ENCODE data around the gene RIC8A. TPM values are rescaled to one million over a fixed set of nuclear protein-coding genes. Genes with fewer than 3 reads are reported as not detected.

The RIC8A gene
- polyA plus RNA-seq, 2 of the 4 experiments (the other 2 are of a cell fraction), result 82.0 to 101 TPM

- TF ChIP-seq PBX3 (IDR thresholded peaks at IDR 0.05) (no peak), FOSL2 (IDR thresholded peaks at IDR 0.05) (no peak), FOSL2 (CRISPR knock-in tag; IDR thresholded peaks at IDR 0.05) (no peak), GATA3 (IDR thresholded peaks at IDR 0.05; ENCODE audit: borderline replicate concordance) (no peak), CBX8 (IDR thresholded peaks at IDR 0.05) (no peak), ELK1 (IDR thresholded peaks at IDR 0.05; ENCODE audit: low read depth, low read length) (no peak), MYC (IDR thresholded peaks at IDR 0.05; ENCODE audit: borderline replicate concordance, low read length) (no peak)
These were observed 16.9 kb downstream of the RIC8A start (continued) for GRCh38 chr11:224424-224823.

GRCh38 chr11:225734-226453 is 18.4 kb downstream of the RIC8A start:
- DNase-seq (ENCODE audit: low read depth in 1 of 2, low spot score in 1 of 2) (no peak), FAIRE-seq (no peak), ATAC-seq (no peak)
- Histone ChIP-seq H3K4me3 (no peak overlapping the region), H3K9me3 (no peaks in the 10 kb centered on the region), H3K4me2 (no peak overlapping the region), H3K27ac (no peak overlapping the region), H3K4me1 (no peaks in the 10 kb centered on the region)
- CTCF ChIA-PET, result interaction anchor here (2.5 kb wide), 1 partner anchor 10 kb away, joined by 9 read pairs; no protein-coding TSS in a partner anchor
- WGBS (ENCODE audit: missing lambda C conversion rate), result 95% methylated on average over 10 of the region's 10 CpGs
- POLR2A ChIA-PET, result no interaction called here
- TF ChIP-seq JUNB (IDR thresholded peaks at IDR 0.05) (no peak), SMC3 (IDR thresholded peaks at IDR 0.05) (no peak), RAD21 (conservative IDR thresholded peaks at IDR 0.05 in 1 of 2, IDR thresholded peaks at IDR 0.05 in 1 of 2) (no peak), EHF (CRISPR knock-in tag; IDR thresholded peaks at IDR 0.05) (no peak), CBX2 (IDR thresholded peaks at IDR 0.05; ENCODE audit: borderline replicate concordance, low read depth) (no peak), HEYL (CRISPR knock-in tag; IDR thresholded peaks at IDR 0.05) (no peak), HDAC2 (IDR thresholded peaks at IDR 0.05) (no peak), RFX5 (IDR thresholded peaks at IDR 0.05) (no peak), HES2 (IDR thresholded peaks at IDR 0.05) (no peak), MAFK (IDR thresholded peaks at IDR 0.05; ENCODE audit: partially characterized antibody) (no peak), HOXB5 (CRISPR knock-in tag; IDR thresholded peaks at IDR 0.05) (no peak), REST (IDR thresholded peaks at IDR 0.05) (no peak), TFCP2L1 (CRISPR knock-in tag; IDR thresholded peaks at IDR 0.05) (no peak), RNF2 (IDR thresholded peaks at IDR 0.05; ENCODE audit: borderline replicate concordance, low read depth) (no peak), ATOH8 (CRISPR knock-in tag; IDR thresholded peaks at IDR 0.05; ENCODE audit: low read depth) (no peak), RARB (CRISPR knock-in tag; IDR thresholded peaks at IDR 0.05) (no peak), TP53 (CRISPR knock-in tag; IDR thresholded peaks at IDR 0.05) (no peak)

Measured in A549 (cell line).